Ishikawa (cell line): ENCODE measurements around the gene NTM.

Source experiments
- CEBPB ChIP-seq: IDR thresholded peaks from 2 replicates; pipeline ENCODE4 v1.6.1; 2012
- EP300 ChIP-seq: IDR thresholded peaks from 2 replicates; pipeline ENCODE4 v1.6.1; 2012; ENCODE audit warnings: borderline replicate concordance
- FOXM1 ChIP-seq: IDR thresholded peaks from 2 replicates; pipeline ENCODE4 v1.6.1; 2012; ENCODE audit warnings: low read depth, borderline replicate concordance
- NFIC ChIP-seq: IDR thresholded peaks from 2 replicates; pipeline ENCODE4 v1.6.1; 2012
- RAD21 ChIP-seq: IDR thresholded peaks from 2 replicates; pipeline ENCODE4 v1.6.1; 2012; ENCODE audit warnings: low read depth
- TAF1 ChIP-seq: IDR thresholded peaks from 2 replicates; pipeline ENCODE4 v1.6.1; 2012; ENCODE audit warnings: low read depth, mild to moderate bottlenecking
- TEAD4 ChIP-seq: IDR thresholded peaks from 2 replicates; pipeline ENCODE4 v1.6.1; 2012
- YY1 ChIP-seq: IDR thresholded peaks from 2 replicates; pipeline ENCODE4 v1.6.1; 2012; ENCODE audit warnings: low read depth
- ZBTB7A ChIP-seq: IDR thresholded peaks from 2 replicates; pipeline ENCODE4 v1.6.1; 2012; ENCODE audit warnings: low read depth
- TF ChIP-seq, protein P1 (sequence below): IDR thresholded peaks from 2 replicates; pipeline ENCODE4 v1.6.1; 2012; ENCODE audit warnings: low read depth, mild to moderate bottlenecking
- TF ChIP-seq, protein P2 (sequence below): IDR thresholded peaks from 2 replicates; pipeline ENCODE4 v1.6.1; 2012

DNA sequence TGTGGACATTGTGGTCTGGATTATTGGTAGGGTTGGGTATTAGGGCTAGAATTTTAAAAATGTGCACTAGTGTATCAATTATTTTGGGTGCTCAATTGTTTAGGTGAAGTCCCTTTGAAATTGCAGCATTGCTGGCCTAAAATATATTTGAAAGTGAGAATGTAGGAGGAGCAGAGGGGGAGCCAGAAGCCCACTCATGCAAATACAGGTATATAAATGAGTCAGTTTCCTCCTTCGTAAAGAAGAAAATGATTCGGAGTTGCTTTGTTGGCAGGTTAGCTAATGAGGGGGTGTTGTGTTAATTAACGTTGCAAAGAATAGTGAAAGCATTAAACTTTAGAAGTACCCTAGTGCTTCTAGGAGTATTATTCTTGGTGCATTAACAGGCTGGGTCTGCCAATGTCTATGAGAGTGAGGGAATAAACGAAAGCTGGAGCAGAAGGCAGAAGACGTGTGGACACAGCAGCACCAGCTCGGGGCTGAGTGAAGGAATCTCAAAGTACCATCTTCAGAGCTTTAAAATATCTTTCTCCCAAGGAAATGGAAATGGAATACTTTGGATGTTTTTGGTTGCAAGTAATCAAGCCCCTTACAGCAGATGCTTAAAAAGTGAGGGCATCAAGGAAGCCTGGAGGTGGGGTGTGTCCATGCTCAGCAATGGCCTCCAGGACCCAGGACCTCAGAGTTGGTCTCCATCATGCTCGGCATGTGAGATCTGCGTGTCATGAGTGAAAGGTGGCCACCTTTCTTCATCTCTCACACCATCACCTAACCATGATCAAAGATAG, 522.9 kb downstream of the NTM start:
- no peak for TF ChIP-seq CEBPB
- no peak for TF ChIP-seq EP300
- no peak for TF ChIP-seq YY1
- TF ChIP-seq RAD21, result no peak
- TF ChIP-seq, protein P1, sequence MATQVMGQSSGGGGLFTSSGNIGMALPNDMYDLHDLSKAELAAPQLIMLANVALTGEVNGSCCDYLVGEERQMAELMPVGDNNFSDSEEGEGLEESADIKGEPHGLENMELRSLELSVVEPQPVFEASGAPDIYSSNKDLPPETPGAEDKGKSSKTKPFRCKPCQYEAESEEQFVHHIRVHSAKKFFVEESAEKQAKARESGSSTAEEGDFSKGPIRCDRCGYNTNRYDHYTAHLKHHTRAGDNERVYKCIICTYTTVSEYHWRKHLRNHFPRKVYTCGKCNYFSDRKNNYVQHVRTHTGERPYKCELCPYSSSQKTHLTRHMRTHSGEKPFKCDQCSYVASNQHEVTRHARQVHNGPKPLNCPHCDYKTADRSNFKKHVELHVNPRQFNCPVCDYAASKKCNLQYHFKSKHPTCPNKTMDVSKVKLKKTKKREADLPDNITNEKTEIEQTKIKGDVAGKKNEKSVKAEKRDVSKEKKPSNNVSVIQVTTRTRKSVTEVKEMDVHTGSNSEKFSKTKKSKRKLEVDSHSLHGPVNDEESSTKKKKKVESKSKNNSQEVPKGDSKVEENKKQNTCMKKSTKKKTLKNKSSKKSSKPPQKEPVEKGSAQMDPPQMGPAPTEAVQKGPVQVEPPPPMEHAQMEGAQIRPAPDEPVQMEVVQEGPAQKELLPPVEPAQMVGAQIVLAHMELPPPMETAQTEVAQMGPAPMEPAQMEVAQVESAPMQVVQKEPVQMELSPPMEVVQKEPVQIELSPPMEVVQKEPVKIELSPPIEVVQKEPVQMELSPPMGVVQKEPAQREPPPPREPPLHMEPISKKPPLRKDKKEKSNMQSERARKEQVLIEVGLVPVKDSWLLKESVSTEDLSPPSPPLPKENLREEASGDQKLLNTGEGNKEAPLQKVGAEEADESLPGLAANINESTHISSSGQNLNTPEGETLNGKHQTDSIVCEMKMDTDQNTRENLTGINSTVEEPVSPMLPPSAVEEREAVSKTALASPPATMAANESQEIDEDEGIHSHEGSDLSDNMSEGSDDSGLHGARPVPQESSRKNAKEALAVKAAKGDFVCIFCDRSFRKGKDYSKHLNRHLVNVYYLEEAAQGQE, result no peak
- TF ChIP-seq FOXM1, result no peak
- TF ChIP-seq, protein P2, sequence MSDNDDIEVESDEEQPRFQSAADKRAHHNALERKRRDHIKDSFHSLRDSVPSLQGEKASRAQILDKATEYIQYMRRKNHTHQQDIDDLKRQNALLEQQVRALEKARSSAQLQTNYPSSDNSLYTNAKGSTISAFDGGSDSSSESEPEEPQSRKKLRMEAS, result no peak
- TF ChIP-seq TAF1, result no peak
- no peak for TF ChIP-seq ZBTB7A
- no peak for TF ChIP-seq TEAD4
- TF ChIP-seq NFIC, result no peak
